A549 (cell line): Measurements from ENCODE around the gene HINT2. TPM values are rescaled to one million over a fixed set of nuclear protein-coding genes. Genes with fewer than 3 reads are reported as not detected.

Experiments used
- ATAC-seq, 2 experiments: fragments of 200-7000 bp in 1 of 2; fragments of >200 bp in 1 of 2; cut with Nextera tagmentation in 1 of 2; cut with Tn5 transposase in 1 of 2; 3 replicates each; pipeline versions ENCODE4 v1.8.0 to v1.9.1; 2018 to 2020; ENCODE audit warnings: mild to moderate bottlenecking in 1 of 2, moderate library complexity in 1 of 2
- CTCF ChIA-PET: fragments of 300-600 bp; sonication (Branson Sonifier 250); formaldehyde crosslinking; extraction: SDS; loops from one replicate; lab custom pipeline; 2021; ENCODE audit warnings: antibody characterized with exemption, inconsistent platforms; lab: Yijun Ruan, JAX
- POLR2A ChIA-PET: fragments of 350-600 bp; formaldehyde crosslinking; extraction: SDS; loops from one replicate; lab custom pipeline; 2021; ENCODE audit warnings: antibody characterized with exemption, inconsistent platforms; lab: Yijun Ruan, JAX
- DNase-seq, 2 experiments: peaks; one replicate each; pipeline versions ENCODE4 v3.0.0 to v3.0.0-alpha.2; 2011 to 2016; ENCODE audit warnings: low read depth in 1 of 2, low spot score in 1 of 2
- FAIRE-seq: peaks from 2 replicates; lab custom pipeline; 2011; peaks lifted over from hg19 to GRCh38; lab: Jason Lieb, UNC
- H3K27ac ChIP-seq, 2 experiments: fragments of >200 bp; sonication (Bioruptor Twin); formaldehyde crosslinking; 3 replicates each; pipeline ENCODE4 v1.5.1; 2016 to 2017
- H3K4me1 ChIP-seq: fragments of >200 bp; sonication (Bioruptor Twin); formaldehyde crosslinking; 3 replicates; pipeline ENCODE4 v1.6.1; 2016
- H3K4me2 ChIP-seq: fragments of >200 bp; sonication (Bioruptor Twin); formaldehyde crosslinking; 3 replicates; pipeline ENCODE4 v1.6.1; 2016
- H3K4me3 ChIP-seq: fragments of >200 bp; sonication (Bioruptor Twin); formaldehyde crosslinking; 3 replicates; pipeline ENCODE4 v1.5.1; 2016
- H3K9me3 ChIP-seq: fragments of >200 bp; sonication (Bioruptor Twin); formaldehyde crosslinking; 3 replicates; pipeline ENCODE4 v1.6.1; 2016
- BCL3 ChIP-seq: fragments of >200 bp; sonication (Bioruptor Twin); formaldehyde crosslinking; IDR thresholded peaks from 3 replicates; pipeline ENCODE4 v1.6.1; 2016
- CHD4 ChIP-seq: fragments of 200-600 bp; sonication (generic); IDR thresholded peaks from 2 replicates; pipeline ENCODE4 v1.6.1; 2016; ENCODE audit warnings: antibody characterized with exemption, mild to moderate bottlenecking, borderline replicate concordance
- EHMT2 ChIP-seq: fragments of 200-600 bp; sonication (generic); IDR thresholded peaks from 2 replicates; pipeline ENCODE4 v1.6.1; 2016; ENCODE audit warnings: antibody characterized with exemption, low read depth, mild to moderate bottlenecking, moderate library complexity
- ESRRA ChIP-seq: fragments of 150-350 bp; IDR thresholded peaks from 2 replicates; pipeline ENCODE4 v1.6.1; 2014; ENCODE audit warnings: mild to moderate bottlenecking, low read length, borderline replicate concordance
- FOXS1 ChIP-seq: fragments of 250-450 bp; sonication (Bioruptor Pico); IDR thresholded peaks from 2 replicates; pipeline ENCODE4 v1.5.0; 2020; ENCODE audit warnings: mild to moderate bottlenecking, moderate library complexity
- HEYL ChIP-seq: fragments of 250-450 bp; sonication (Bioruptor Pico); IDR thresholded peaks from 2 replicates; pipeline ENCODE4 v1.8.0; 2021; ENCODE audit warnings: mild to moderate bottlenecking, moderate library complexity
- HMGXB4 ChIP-seq: fragments of 250-450 bp; sonication (Bioruptor Pico); IDR thresholded peaks from 2 replicates; pipeline ENCODE4 v1.5.0; 2021; ENCODE audit warnings: mild to moderate bottlenecking, moderate library complexity, borderline replicate concordance
- MAX ChIP-seq: IDR thresholded peaks from 2 replicates; pipeline ENCODE4 v1.6.1; 2012
- PBX3 ChIP-seq: IDR thresholded peaks from 2 replicates; pipeline ENCODE4 v1.6.1; 2012
- PHF8 ChIP-seq: fragments of 200-600 bp; sonication (generic); IDR thresholded peaks from 2 replicates; pipeline ENCODE4 v1.6.1; 2016; ENCODE audit warnings: low read depth, mild to moderate bottlenecking, antibody characterized with exemption, moderate library complexity, borderline replicate concordance
- RARB ChIP-seq: fragments of 250-450 bp; sonication (Bioruptor Pico); IDR thresholded peaks from 2 replicates; pipeline ENCODE4 v1.8.0; 2021; ENCODE audit warnings: mild to moderate bottlenecking, moderate library complexity
- SMC3 ChIP-seq: fragments of >200 bp; sonication (Bioruptor Twin); formaldehyde crosslinking; IDR thresholded peaks from 3 replicates; pipeline ENCODE4 v1.6.1; 2018; ENCODE audit warnings: inconsistent platforms
- TP53 ChIP-seq: fragments of 250-450 bp; sonication (Bioruptor Pico); IDR thresholded peaks from 2 replicates; pipeline ENCODE4 v1.5.0; 2021; ENCODE audit warnings: mild to moderate bottlenecking, moderate library complexity
- USF2 ChIP-seq: fragments of 450-650 bp; IDR thresholded peaks from 2 replicates; pipeline ENCODE4 v1.6.1; 2014; ENCODE audit warnings: antibody characterized with exemption
- ZFP36 ChIP-seq: fragments of 450-650 bp; IDR thresholded peaks from 2 replicates; pipeline ENCODE4 v1.6.1; 2014; ENCODE audit warnings: borderline replicate concordance; ENCODE audit not compliant: partially characterized antibody
- WGBS: methylation state at CpG from one replicate; pipeline ENCODE4 v1.1.6; 2017; ENCODE audit errors: missing lambda C conversion rate; 5-methylcytosine and 5-hydroxymethylcytosine counted together
- polyA plus RNA-seq, 4 experiments: library from polyadenylated mRNA; depleted of rRNA in 3 of 4; stranded (reverse); fragments of >200 nt; fragmentation: RNase III in 1 of 4; extraction: RNeasy Plus Mini Kit Qiagen cat#74134 plus additional on column Dnase treatment in 1 of 4; gene quantifications; 2 replicates in 3 of 4; 3 replicates in 1 of 4; pipeline ENCODE4 v1.2.3, GENCODE V29; 2011 to 2017

HINT2 gene
- polyA plus RNA-seq, 2 of the 4 experiments (the other 2 are of a cell fraction) = 46.9 to 69.2 TPM

GRCh38 chr9:35859310-35859989 lies 44.6 kb upstream of the HINT2 start:
- FAIRE-seq (no peak), ATAC-seq (peak; percentile 66 to 74), DNase-seq (peak; percentile 29 to 42)
- WGBS = 56% methylated on average over 16 of the region's 16 CpGs
- CTCF ChIA-PET = interaction anchor here (1.1 to 8.1 kb wide), 3 partner anchors 22 to 63 kb away, joined by 3 to 36 read pairs (median 3); no protein-coding TSS in a partner anchor
- Histone ChIP-seq H3K4me3 (no peak overlapping the region), H3K27ac (no peak overlapping the region), H3K4me1 (no peaks in the 10 kb centered on the region), H3K9me3 (no peaks in the 10 kb centered on the region), H3K4me2 (no peak overlapping the region)
- TF ChIP-seq RARB (no peak), USF2 (no peak), ZFP36 (no peak), SMC3 (no peak), BCL3 (no peak), HEYL (CRISPR knock-in tag) (no peak), PHF8 (no peak), TP53 (CRISPR knock-in tag) (no peak), EHMT2 (no peak), MAX (no peak), ESRRA (no peak), CHD4 (no peak)
- POLR2A ChIA-PET = no interaction called here

- Histone ChIP-seq H3K27ac (no peak overlapping the region), H3K9me3 (no peaks in the 10 kb centered on the region), H3K4me1 (no peaks in the 10 kb centered on the region), H3K4me3 (no peak overlapping the region), H3K4me2 (no peak overlapping the region)
- WGBS = 73% methylated on average over 5 of the region's 5 CpGs
- TF ChIP-seq CHD4 (no peak), PBX3 (no peak), HMGXB4 (no peak), RARB (no peak)
- CTCF ChIA-PET = interaction anchor here (1.3 to 8.1 kb wide), 8 partner anchors 16 to 102 kb away, joined by 3 to 36 read pairs (median 4); no protein-coding TSS in a partner anchor
- FAIRE-seq (no peak), ATAC-seq (no peak), DNase-seq (no peak)
- POLR2A ChIA-PET = no interaction called here
These were observed 43.6 kb upstream of the HINT2 start for GRCh38 chr9:35858458-35858857.

GRCh38 chr9:35856882-35857281 lies 42.0 kb upstream of the HINT2 start:
- H3K27ac ChIP-seq = no peak overlapping the region
- POLR2A ChIA-PET = interaction anchor here (0.6 kb wide), 1 partner anchor 178 kb away, joined by 4 read pairs; no protein-coding TSS in a partner anchor
- DNase-seq (no peak), ATAC-seq (no peak), FAIRE-seq (no peak)
- no peak overlapping the region for H3K4me3 ChIP-seq
- H3K4me1 ChIP-seq = no peaks in the 10 kb centered on the region
- no peaks in the 10 kb centered on the region for H3K9me3 ChIP-seq
- TF ChIP-seq MAX (no peak), FOXS1 (CRISPR knock-in tag) (no peak)
- TF ChIP-seq, all 56 proteins: peak for 0
- 53% methylated on average over 5 of the region's 5 CpGs for WGBS
- CTCF ChIA-PET = interaction anchor here (0.6 to 8.1 kb wide), 13 partner anchors 11 to 67 kb away, joined by 3 to 36 read pairs (median 6); partner anchors contain the start of genes HINT2, HRCT1 and SPAG8
- H3K4me2 ChIP-seq = no peak overlapping the region
